Smooth muscle cell of the brain vasculature (primary cell): ENCODE results near the gene APP.
"Not testable (repeated sequence)": the region's sequence is repeated elsewhere in the genome, so short reads cannot be mapped to it uniquely, and the experiment has no call there.

Experiments used
- DNase-seq: peaks from one replicate; pipeline ENCODE4 v3.0.0-alpha.2; 2012; ENCODE audit warnings: low read depth, low spot score

APP gene

GRCh38 chr21:26164311-26164710 is 6.3 kb downstream of the APP start:
- DNase-seq = no peak

- DNase-seq = no peak
Observed at GRCh38 chr21:26162081-26162480, 8.5 kb downstream of the APP start.

GRCh38 chr21:26159869-26160268 is 10.7 kb downstream of the APP start:
- DNase-seq = no peak

GRCh38 chr21:26157801-26158200 is 12.8 kb downstream of the APP start:
- DNase-seq = no peak

- no peak for DNase-seq
Observed at GRCh38 chr21:26154753-26155152, 15.8 kb downstream of the APP start.

DNA sequence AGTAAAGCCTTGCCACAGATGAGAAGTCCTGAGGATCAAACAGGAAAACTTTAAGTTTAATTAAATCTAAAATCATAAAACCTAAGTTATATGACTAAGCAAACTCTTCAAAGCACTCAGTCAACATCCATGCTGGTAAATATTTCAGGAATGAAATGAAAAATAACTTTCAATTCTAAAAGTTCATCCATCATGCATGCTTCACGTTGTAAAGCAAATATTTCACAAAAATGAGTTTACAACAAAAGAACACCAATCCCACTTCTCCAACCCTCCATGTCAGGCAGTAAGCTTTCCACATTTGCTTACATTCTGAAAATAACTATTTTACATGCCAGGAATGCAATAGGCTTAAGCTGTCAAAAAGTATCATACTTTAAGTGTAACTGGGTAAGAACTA is 16.8 kb downstream of the APP start:
- no peak for DNase-seq

- DNase-seq = no peak
Observed at GRCh38 chr21:26148840-26149354, 21.7 kb downstream of the APP start.

- DNase-seq = no peak
Observed at GRCh38 chr21:26148071-26148839, 22.3 kb downstream of the APP start.

GRCh38 chr21:26147535-26147934 is 23.0 kb downstream of the APP start:
- DNase-seq = no peak

GRCh38 chr21:26146681-26147080 is 23.9 kb downstream of the APP start:
- no peak for DNase-seq

GRCh38 chr21:26144031-26144430 is 26.5 kb downstream of the APP start:
- no peak for DNase-seq

- DNase-seq = no peak
Observed at GRCh38 chr21:26142363-26142762, 28.2 kb downstream of the APP start.

DNA sequence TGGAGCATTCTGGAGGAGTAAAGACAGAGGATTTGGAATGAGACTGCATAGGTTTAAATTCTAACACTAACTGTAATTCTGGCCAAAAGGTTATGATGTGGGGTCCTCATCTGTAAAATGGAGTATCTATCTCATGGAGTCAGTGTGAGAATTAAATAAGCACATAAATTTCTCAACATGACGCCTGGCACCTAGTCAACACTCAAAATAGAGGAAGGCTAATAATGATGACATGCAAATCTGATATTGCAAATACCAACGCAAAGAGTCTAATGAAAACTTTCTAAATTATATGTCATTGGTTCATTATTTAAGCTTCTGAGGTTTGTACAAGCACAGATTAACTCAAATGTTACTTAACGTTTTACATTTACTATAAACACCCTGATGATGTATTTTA is 29.6 kb downstream of the APP start:
- DNase-seq = no peak

DNA sequence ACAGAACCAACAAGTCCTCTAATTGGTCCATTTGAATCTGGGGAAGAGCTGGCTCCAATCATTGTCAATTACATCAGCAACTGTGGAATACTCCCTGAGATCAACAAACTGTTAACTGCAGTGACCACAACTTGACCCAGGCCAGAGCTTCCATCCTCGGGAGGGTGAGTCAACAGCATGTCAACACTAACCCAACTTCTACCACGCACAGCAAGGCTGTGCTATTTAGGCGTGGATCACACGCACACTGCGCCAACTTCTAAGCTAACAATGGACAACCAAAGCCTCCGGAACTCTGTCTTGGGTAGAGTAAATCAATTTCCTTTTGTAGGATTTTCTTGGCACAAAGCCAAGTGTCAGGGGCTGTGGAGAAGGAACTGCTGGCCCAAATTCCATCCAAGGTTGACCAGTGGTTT is 30.4 kb downstream of the APP start:
- DNase-seq = no peak

GRCh38 chr21:26138615-26139257 is 31.8 kb downstream of the APP start:
- DNase-seq = no peak

DNA sequence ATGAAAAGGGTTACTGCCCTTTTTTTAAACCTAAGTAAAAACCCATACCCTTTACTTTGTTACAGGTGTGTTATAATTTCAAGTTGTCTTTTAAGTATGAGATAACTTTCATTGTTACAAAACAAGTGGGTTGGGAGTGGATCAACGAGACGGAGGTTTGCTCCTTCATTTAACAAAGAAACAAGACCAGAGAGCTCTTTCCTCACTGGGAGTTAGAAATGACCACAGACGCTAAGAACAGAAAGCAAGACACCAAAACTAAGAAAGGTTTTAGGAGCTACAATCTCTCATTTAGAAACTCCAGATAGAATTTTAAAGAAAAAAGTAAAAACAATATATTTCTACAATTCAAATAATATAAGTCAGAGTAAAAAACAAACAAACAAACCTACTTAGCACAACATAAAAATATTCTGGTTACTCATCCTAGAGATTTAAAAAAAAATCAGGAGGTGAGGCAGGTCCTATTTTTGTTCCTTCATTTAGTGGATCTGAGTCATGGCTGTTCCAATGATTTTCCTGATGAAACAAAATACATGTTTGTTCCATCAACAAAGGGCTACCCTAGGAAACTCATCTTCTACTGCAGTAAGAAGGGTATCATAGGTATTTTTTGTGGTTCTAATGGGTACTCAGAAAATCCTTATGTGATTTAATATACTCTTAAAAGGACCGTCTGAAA is 33.0 kb downstream of the APP start:
- DNase-seq = no peak

DNA sequence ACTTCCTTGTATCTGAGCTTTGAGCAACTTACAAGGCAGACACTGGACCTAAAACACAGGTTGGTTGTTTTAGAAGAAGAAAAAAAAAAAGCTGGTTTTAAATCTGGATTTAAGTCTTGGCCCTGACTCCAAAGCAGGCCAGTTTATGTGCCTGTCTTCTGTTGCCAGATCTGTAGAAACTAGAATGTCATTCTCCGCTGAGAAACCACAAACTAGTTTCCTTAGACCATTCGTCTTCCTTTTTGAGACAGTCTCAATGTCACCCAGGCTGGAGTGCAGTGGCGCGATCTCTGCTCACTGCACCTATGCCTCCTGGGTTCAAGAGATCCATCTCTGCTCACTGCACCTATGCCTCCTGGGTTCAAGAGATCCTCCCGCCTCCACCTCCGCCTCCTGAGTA is 33.9 kb downstream of the APP start:
- no peak for DNase-seq

DNA sequence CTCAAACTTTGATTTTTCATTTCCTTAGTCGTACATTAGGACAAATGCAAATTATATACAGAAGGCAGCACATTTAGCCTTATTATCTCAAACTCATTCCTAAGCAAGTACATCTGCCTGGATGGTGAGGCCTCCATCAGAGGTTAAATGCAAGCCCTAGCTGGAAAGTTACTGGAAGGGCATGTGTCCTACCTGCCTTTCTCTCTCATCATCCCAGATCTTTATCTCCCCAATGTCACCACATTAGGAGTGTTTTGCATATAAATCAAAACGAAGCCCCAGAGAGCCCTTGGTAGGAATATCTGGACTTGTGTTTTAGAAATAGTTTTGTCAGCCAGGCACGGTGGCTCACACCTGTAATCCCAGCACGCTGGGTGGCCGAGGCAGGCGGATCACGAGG is 35.0 kb downstream of the APP start:
- no peak for DNase-seq

DNA sequence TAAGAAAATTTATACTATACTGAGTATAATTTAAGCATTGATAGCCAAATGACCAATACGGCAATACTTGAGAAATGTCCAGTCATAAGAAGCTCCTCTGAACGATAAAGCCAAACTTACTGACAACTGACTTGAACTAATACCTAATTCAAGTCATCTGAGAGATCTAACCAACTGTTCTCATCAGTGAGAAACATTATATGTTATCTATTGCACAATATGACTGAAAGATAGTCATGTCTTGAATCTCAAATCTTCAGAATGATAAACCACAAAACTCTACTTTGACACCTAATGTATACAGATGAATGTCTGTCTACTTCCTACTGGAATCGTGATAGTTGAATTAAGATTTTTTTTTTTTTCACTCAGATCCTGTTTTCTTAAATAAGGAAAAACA is 39.0 kb downstream of the APP start:
- DNase-seq = no peak

DNA sequence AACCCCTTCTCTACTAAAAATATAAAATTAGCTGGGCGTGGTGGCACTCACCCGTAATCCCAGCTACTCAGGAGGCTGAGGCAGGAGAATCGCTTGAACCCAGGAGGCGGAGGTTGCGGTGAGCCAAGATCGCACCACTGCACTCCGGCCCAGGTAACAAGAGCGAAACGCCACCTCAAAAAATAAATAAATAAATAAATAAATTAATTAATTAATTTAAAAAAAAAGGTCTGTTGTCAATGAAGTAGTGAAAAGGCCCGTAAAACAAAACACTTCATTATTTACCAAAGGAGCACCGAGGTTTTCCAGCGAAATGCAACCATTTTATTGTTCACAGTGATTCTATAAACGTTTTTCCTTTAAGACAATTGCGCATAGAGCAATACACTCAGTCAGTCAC is 39.5 kb downstream of the APP start:
- DNase-seq = not testable (repeated sequence)

DNA sequence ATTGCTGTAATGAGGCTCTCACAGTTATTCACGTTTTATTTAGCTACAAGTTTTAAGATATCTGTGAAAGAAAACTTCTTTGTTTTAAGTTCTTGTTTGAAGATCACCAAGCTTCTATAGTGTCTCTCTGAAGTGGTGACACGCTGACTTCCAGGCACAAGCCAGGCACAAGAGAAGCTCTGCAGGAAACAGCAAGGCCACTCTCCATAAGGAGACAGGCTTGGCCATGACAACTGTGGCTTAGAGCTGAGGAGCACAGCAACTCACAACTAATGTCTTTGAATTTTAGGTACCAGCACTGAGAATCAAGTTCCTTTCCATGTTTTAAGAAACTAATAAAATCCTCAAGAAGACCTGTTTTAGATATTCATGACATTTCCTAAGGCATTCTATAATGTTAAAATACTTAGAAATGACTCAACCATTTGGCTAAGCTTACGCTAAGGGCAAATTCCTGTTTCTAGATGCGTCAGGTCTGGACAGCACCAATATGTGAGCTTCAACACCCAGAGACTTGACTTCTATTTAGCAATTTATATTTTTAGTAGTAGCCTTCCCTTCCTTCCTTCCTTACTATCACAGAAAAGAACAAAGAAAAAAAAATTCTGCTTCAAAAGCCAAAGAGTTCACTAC is 40.2 kb downstream of the APP start:
- DNase-seq = no peak

- no peak for DNase-seq
Observed at GRCh38 chr21:26127918-26128317, 42.7 kb downstream of the APP start.
